ENCODE measurements around the gene STUM.

Gene STUM

GRCh38 chr1:226654046-226654667 lies 105.6 kb downstream of the STUM start:
- no peak for DNase-seq (ENCODE audit: low spot score)

- DNase-seq (ENCODE audit: low spot score), result no peak
These were observed 106.1 kb downstream of the STUM start for GRCh38 chr1:226654668-226655055.

GRCh38 chr1:226655251-226656163 lies 106.9 kb downstream of the STUM start:
- DNase-seq (ENCODE audit: low spot score), result no peak

GRCh38 chr1:226656201-226656600 lies 107.6 kb downstream of the STUM start:
- DNase-seq (ENCODE audit: low spot score), result no peak

GRCh38 chr1:226656601-226657277 lies 108.2 kb downstream of the STUM start:
- peak; percentile 79 for DNase-seq (ENCODE audit: low spot score)

- no peak for DNase-seq (ENCODE audit: low spot score)
These were observed 109.5 kb downstream of the STUM start for GRCh38 chr1:226657895-226658545.

GRCh38 chr1:226658546-226659125 lies 110.1 kb downstream of the STUM start:
- DNase-seq (ENCODE audit: low spot score), result no peak
